K562 (cell line): ENCODE results near the gene POLR2C.

Experiments
- RFX5 ChIP-seq: IDR thresholded peaks from 2 replicates; pipeline ENCODE4 v1.6.1; 2011; ENCODE audit warnings: low read depth, mild to moderate bottlenecking, improper control_type of control experiment, low read length
- ZNF655 ChIP-seq: fragments of 250-450 bp; sonication (Bioruptor Pico); IDR thresholded peaks from 2 replicates; pipeline ENCODE4 v1.5.0; 2021

- TF ChIP-seq RFX5 (no peak), ZNF655 (CRISPR knock-in tag) (no peak)
Observed at GRCh38 chr16:57508035-57508425, 45.6 kb downstream of the POLR2C start.
